Mesenchymal stem cell (in vitro differentiated cells and primary cell): ENCODE measurements around the gene PHKB.
"Not testable (repeated sequence)": the region's sequence is repeated elsewhere in the genome, so short reads cannot be mapped to it uniquely, and the experiment has no call there.

Experiments used
- DNase-seq: peaks from one replicate; pipeline ENCODE4 v3.0.0-alpha.2; 2013
- H2AFZ ChIP-seq: one replicate; pipeline ENCODE4 v1.6.1; 2013; ENCODE audit warnings: low read depth, mild to moderate bottlenecking, control low read depth, inconsistent platforms, low read length, moderate library complexity
- H2AK5ac ChIP-seq: 2 replicates; pipeline ENCODE4 v1.6.1; 2013; ENCODE audit warnings: low read length, moderate library complexity, mild to moderate bottlenecking, inconsistent platforms; ENCODE audit not compliant: severe bottlenecking
- H2BK120ac ChIP-seq: one replicate; pipeline ENCODE4 v1.6.1; 2013; ENCODE audit warnings: low read depth, mild to moderate bottlenecking, inconsistent platforms, low read length, moderate library complexity
- H2BK12ac ChIP-seq, 2 experiments: one replicate each; pipeline ENCODE4 v1.6.1; 2013; ENCODE audit warnings: inconsistent platforms in 2 of 2, low read length in 2 of 2, mild to moderate bottlenecking in 2 of 2, moderate library complexity in 2 of 2, control low read depth in 1 of 2
- H2BK15ac ChIP-seq: one replicate; pipeline ENCODE4 v1.6.1; 2013; ENCODE audit warnings: mild to moderate bottlenecking, low read depth, inconsistent platforms; ENCODE audit not compliant: poor library complexity, severe bottlenecking
- H2BK5ac ChIP-seq: 2 replicates; pipeline ENCODE4 v1.6.1; 2013; ENCODE audit warnings: low read depth, mild to moderate bottlenecking, low read length, control low read depth, inconsistent platforms; ENCODE audit not compliant: poor library complexity, severe bottlenecking
- H3K14ac ChIP-seq, 2 experiments: one replicate each; pipeline ENCODE4 v1.6.1; 2013; ENCODE audit warnings: inconsistent platforms in 2 of 2, low read length in 2 of 2, control low read depth in 1 of 2, mild to moderate bottlenecking in 1 of 2, moderate library complexity in 1 of 2
- H3K18ac ChIP-seq, 2 experiments: one replicate each; pipeline ENCODE4 v1.6.1; 2013; ENCODE audit warnings: inconsistent platforms in 2 of 2, low read length in 2 of 2, control low read depth in 1 of 2, low read depth in 1 of 2, mild to moderate bottlenecking in 1 of 2
- H3K23ac ChIP-seq, 2 experiments: one replicate each; pipeline ENCODE4 v1.6.1; 2013; ENCODE audit warnings: inconsistent platforms in 2 of 2, low read length in 2 of 2, mild to moderate bottlenecking in 2 of 2, moderate library complexity in 2 of 2, control low read depth in 1 of 2
- H3K27ac ChIP-seq: 2 replicates; pipeline ENCODE4 v1.5.1; 2013; ENCODE audit warnings: mild to moderate bottlenecking, moderate library complexity, low read length, control low read depth, inconsistent platforms; ENCODE audit not compliant: poor library complexity, severe bottlenecking
- H3K27me3 ChIP-seq, 2 experiments: 2 replicates each; pipeline versions ENCODE4 v1.6.1 to v1.7.0; 2013; ENCODE audit warnings: low read length in 2 of 2, mild to moderate bottlenecking in 2 of 2, moderate library complexity in 2 of 2, control low read depth in 1 of 2, inconsistent platforms in 1 of 2; ENCODE audit not compliant: control insufficient read depth in 1 of 2, insufficient read depth in 1 of 2
- H3K36me3 ChIP-seq, 2 experiments: 2 replicates each; pipeline versions ENCODE4 v1.6.1 to v1.7.0; 2013; ENCODE audit warnings: low read length in 2 of 2, control low read depth in 1 of 2, inconsistent platforms in 1 of 2, low read depth in 1 of 2, mild to moderate bottlenecking in 1 of 2; ENCODE audit not compliant: insufficient read depth in 2 of 2, control insufficient read depth in 1 of 2
- H3K4ac ChIP-seq, 2 experiments: one replicate each; pipeline ENCODE4 v1.6.1; 2013; ENCODE audit warnings: inconsistent platforms in 2 of 2, low read length in 2 of 2, mild to moderate bottlenecking in 2 of 2, moderate library complexity in 2 of 2, control low read depth in 1 of 2, low read depth in 1 of 2
- H3K4me1 ChIP-seq: 2 replicates; pipeline ENCODE4 v1.6.1; 2013; ENCODE audit warnings: low read depth, low read length, control low read depth; ENCODE audit not compliant: control insufficient read depth, insufficient read depth
- H3K4me2 ChIP-seq: 2 replicates; pipeline ENCODE4 v1.6.1; 2013; ENCODE audit warnings: low read length, mild to moderate bottlenecking, inconsistent platforms; ENCODE audit not compliant: poor library complexity, severe bottlenecking
- H3K4me3 ChIP-seq, 2 experiments: 2 replicates each; pipeline versions ENCODE4 v1.5.1 to v1.7.0; 2013; ENCODE audit warnings: low read length in 2 of 2, mild to moderate bottlenecking in 2 of 2, control low read depth in 1 of 2, low read depth in 1 of 2; ENCODE audit not compliant: insufficient read depth in 1 of 2
- H3K79me1 ChIP-seq: replicated peaks from 2 replicates; pipeline ENCODE4 v1.6.1; 2013; ENCODE audit warnings: mild to moderate bottlenecking, control low read depth, low read length, inconsistent platforms; ENCODE audit not compliant: poor library complexity, severe bottlenecking
- H3K9ac ChIP-seq: 2 replicates; pipeline ENCODE4 v1.7.0; 2013; ENCODE audit warnings: mild to moderate bottlenecking, low read length, moderate library complexity
- H3K9me3 ChIP-seq: 2 replicates; pipeline ENCODE4 v1.7.0; 2013; ENCODE audit warnings: mild to moderate bottlenecking, low read length; ENCODE audit not compliant: control insufficient read depth
- H4K8ac ChIP-seq: one replicate; pipeline ENCODE4 v1.6.1; 2013; ENCODE audit warnings: inconsistent platforms, mild to moderate bottlenecking, low read length, moderate library complexity
- H4K91ac ChIP-seq: one replicate; pipeline ENCODE4 v1.6.1; 2013; ENCODE audit warnings: mild to moderate bottlenecking, low read length, inconsistent platforms
- WGBS: methylation state at CpG from one replicate; pipeline ENCODE4 v1.1.7; 2013; ENCODE audit warnings: mixed read lengths; 5-methylcytosine and 5-hydroxymethylcytosine counted together

Gene PHKB

DNA sequence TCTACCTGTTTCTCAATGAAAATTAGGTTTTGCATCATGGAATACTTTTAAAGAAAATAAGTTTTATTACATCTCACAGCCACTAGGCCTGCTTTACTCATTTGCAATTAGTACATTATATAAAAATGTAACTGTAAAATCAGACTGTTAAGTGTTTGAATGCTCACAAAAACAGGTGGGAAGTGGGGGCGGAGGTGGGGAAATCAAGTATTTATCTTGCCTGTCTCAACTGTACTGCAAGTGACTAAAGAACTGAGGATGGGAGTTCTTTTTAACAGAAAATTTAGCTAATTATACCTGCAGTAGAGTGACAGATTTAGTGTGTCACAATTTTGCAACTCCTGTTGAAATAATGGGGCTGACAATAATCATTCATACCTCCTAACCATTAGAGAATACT, 34.3 kb upstream of the PHKB start:
- H2BK5ac ChIP-seq: no peak overlapping the region
- no peak overlapping the region for H3K14ac ChIP-seq
- H3K36me3 ChIP-seq: peaks cover 19 to 52% of the 10 kb centered on the region in 2 experiments
- no peak overlapping the region for H3K23ac ChIP-seq
- no peak overlapping the region for H4K8ac ChIP-seq
- no peak overlapping the region for H3K4ac ChIP-seq
- H2BK120ac ChIP-seq: no peak overlapping the region
- H3K27ac ChIP-seq: no peak overlapping the region
- no peak overlapping the region for H4K91ac ChIP-seq
- no peak for DNase-seq
- no peak overlapping the region for H2BK12ac ChIP-seq
- no peaks in the 10 kb centered on the region for H3K9me3 ChIP-seq
- no peak overlapping the region for H2AK5ac ChIP-seq
- H3K79me1 ChIP-seq: peaks cover 4% of the 10 kb centered on the region
- no peak overlapping the region for H3K9ac ChIP-seq
- H3K4me2 ChIP-seq: no peak overlapping the region
- no peaks in the 10 kb centered on the region for H3K4me1 ChIP-seq
- H3K4me3 ChIP-seq: no peak overlapping the region
- no peak overlapping the region for H3K18ac ChIP-seq
- no peaks in the 10 kb centered on the region for H3K27me3 ChIP-seq
- H2BK15ac ChIP-seq: no peak overlapping the region
- no peak overlapping the region for H2AFZ ChIP-seq
- 100% methylated on average over 1 of the region's 1 CpG for WGBS

DNA sequence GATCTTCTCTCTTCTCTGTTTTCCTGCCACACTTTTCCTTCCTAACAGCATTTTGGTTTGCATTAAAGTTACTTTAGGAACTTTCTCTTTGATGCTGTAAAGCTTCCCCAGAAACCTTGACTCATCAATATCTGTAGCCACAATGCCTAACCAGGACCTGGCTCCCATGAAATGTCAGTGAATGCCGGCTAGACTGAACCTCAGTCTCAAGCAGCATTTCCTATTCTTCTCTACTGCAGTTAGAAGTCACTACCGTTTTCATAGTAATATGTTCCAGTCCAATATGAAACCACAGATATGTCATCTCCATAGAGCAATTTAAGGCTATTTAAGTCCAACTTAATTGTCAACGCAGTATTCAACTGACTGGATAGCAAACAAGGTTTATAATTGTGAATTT, 29.2 kb upstream of the PHKB start:
- Histone ChIP-seq H3K27ac (no peak overlapping the region), H2BK12ac (no peak overlapping the region), H3K9me3 (no peaks in the 10 kb centered on the region), H4K91ac (no peak overlapping the region), H3K9ac (no peak overlapping the region), H2BK5ac (no peak overlapping the region), H3K4me2 (no peak overlapping the region), H3K4me3 (no peak overlapping the region), H3K27me3 (no peaks in the 10 kb centered on the region), H3K79me1 (peaks cover 8% of the 10 kb centered on the region), H2AFZ (no peak overlapping the region), H3K36me3 (peaks cover 10 to 32% of the 10 kb centered on the region in 2 experiments), H2AK5ac (no peak overlapping the region), H4K8ac (no peak overlapping the region), H2BK15ac (no peak overlapping the region), H3K23ac (no peak overlapping the region), H3K18ac (no peak overlapping the region), H2BK120ac (no peak overlapping the region), H3K4me1 (no peaks in the 10 kb centered on the region), H3K14ac (no peak overlapping the region), H3K4ac (no peak overlapping the region)
- 100% methylated on average over 3 of the region's 3 CpGs for WGBS
- DNase-seq: no peak

DNA sequence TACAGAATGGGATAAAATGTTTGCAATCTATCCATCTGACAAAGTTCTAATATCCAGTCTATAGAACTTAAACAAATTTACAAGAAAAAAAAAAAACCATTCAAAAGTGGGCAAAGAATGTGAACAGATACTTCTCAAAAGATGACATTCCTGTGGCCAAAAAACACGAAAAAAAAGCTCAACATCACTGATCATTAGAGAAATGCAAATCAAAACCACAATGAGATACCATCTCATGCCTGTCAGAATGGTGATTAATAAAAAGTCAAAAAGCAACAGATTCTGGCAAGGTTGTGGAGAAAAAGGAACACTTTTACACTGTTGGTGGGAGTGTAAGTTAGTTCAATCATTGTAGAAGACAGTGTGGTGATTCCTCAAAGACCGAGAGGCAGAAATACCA, 26.9 kb upstream of the PHKB start:
- not testable (repeated sequence) for H3K18ac ChIP-seq, H2AFZ ChIP-seq, DNase-seq, H3K9me3 ChIP-seq, H4K91ac ChIP-seq, H2BK5ac ChIP-seq, H3K4me2 ChIP-seq, H4K8ac ChIP-seq, H3K27me3 ChIP-seq, H2BK12ac ChIP-seq, H3K4ac ChIP-seq, H3K27ac ChIP-seq, H2BK15ac ChIP-seq, H3K9ac ChIP-seq, H3K4me3 ChIP-seq, H2BK120ac ChIP-seq, H3K14ac ChIP-seq, H3K23ac ChIP-seq, H3K4me1 ChIP-seq, H2AK5ac ChIP-seq
- Histone ChIP-seq H3K79me1 (peaks cover 14% of the 10 kb centered on the region), H3K36me3 (peaks cover 11 to 15% of the 10 kb centered on the region in 2 experiments)
- no CpG with 5 or more reads among the region's 2 CpGs for WGBS

DNA sequence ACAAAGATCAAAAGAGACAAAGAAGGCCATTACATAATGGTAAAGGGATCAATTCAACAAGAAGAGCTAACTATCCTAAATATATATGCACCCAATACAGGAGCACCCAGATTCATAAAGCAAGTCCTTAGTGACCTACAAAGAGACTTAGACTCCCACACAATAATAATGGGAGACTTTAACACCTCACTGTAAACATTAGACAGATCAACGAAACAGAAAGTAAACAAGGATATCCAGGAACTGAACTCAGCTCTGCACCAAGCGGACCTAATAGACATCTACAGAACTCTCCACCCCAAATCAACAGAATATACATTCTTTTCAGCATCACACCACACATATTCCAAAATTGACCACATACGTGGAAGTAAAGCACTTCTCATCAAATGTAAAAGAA, 21.1 kb upstream of the PHKB start:
- not testable (repeated sequence) for H3K9ac ChIP-seq, DNase-seq, H2BK15ac ChIP-seq, H3K4me3 ChIP-seq, H3K9me3 ChIP-seq, H4K8ac ChIP-seq, H2BK12ac ChIP-seq, H2BK120ac ChIP-seq, H3K14ac ChIP-seq, H2AK5ac ChIP-seq, H3K27me3 ChIP-seq, H4K91ac ChIP-seq, H3K4ac ChIP-seq, H3K18ac ChIP-seq, H2BK5ac ChIP-seq, H3K27ac ChIP-seq, H3K79me1 ChIP-seq, H3K4me2 ChIP-seq, H3K4me1 ChIP-seq, H3K23ac ChIP-seq, H3K36me3 ChIP-seq, H2AFZ ChIP-seq
- WGBS: 92% methylated on average over 3 of the region's 3 CpGs
